Esophagus (tissue), 2 donors: ENCODE data around the gene MSANTD7. TPM values are rescaled to one million over a fixed set of nuclear protein-coding genes. Genes with fewer than 3 reads are reported as not detected.
A peak's percentile ranks its signal among the peaks of the same experiment; 100 is the strongest.

Experiments
- H3K27ac ChIP-seq, 2 donors: one replicate each; pipeline ENCODE4 v1.5.1; 2013; ENCODE audit warnings: low read depth in 2 of 2, mild to moderate bottlenecking in 2 of 2, inconsistent platforms in 1 of 2, low read length in 1 of 2, moderate library complexity in 1 of 2
- H3K27me3 ChIP-seq, 2 donors: one replicate each; pipeline ENCODE4 v1.6.1; 2013; ENCODE audit warnings: low read length in 2 of 2, control low read depth in 1 of 2, mild to moderate bottlenecking in 1 of 2; ENCODE audit not compliant: insufficient read depth in 2 of 2, control insufficient read depth in 1 of 2
- H3K36me3 ChIP-seq, 2 donors: one replicate each; pipeline ENCODE4 v1.6.1; 2013; ENCODE audit warnings: low read length in 1 of 2; ENCODE audit not compliant: control insufficient read depth in 2 of 2, insufficient read depth in 2 of 2
- H3K4me1 ChIP-seq, 2 donors: one replicate each; pipeline ENCODE4 v1.6.1; 2013; ENCODE audit warnings: low read length in 1 of 2; ENCODE audit not compliant: control insufficient read depth in 2 of 2, insufficient read depth in 2 of 2
- H3K4me3 ChIP-seq, 2 donors: one replicate each; pipeline ENCODE4 v1.5.1; 2013; ENCODE audit warnings: low read length in 2 of 2, mild to moderate bottlenecking in 2 of 2, low read depth in 1 of 2, moderate library complexity in 1 of 2
- H3K9me3 ChIP-seq, 2 donors: one replicate each; pipeline ENCODE4 v1.6.1; 2013; ENCODE audit warnings: mild to moderate bottlenecking in 2 of 2, low read depth in 1 of 2, low read length in 1 of 2, moderate library complexity in 1 of 2; ENCODE audit not compliant: control insufficient read depth in 2 of 2, insufficient read depth in 1 of 2
- WGBS, 2 donors: extraction: QIAGEN DNeasy Blood & Tissue Kit; methylation state at CpG; one replicate each; pipeline ENCODE4 v1.1.7; 2013; 5-methylcytosine and 5-hydroxymethylcytosine counted together
- polyA plus RNA-seq, 2 donors: library from polyadenylated mRNA; stranded (reverse); fragments of 200-250 nt; gene quantifications; one replicate each; pipeline ENCODE4 v1.2.3, GENCODE V29; 2013
- donor health status: healthy with polysubstance abuse.
- donor health status: Bipolar disorder and iron deficiency.

MSANTD7 gene, protein sequence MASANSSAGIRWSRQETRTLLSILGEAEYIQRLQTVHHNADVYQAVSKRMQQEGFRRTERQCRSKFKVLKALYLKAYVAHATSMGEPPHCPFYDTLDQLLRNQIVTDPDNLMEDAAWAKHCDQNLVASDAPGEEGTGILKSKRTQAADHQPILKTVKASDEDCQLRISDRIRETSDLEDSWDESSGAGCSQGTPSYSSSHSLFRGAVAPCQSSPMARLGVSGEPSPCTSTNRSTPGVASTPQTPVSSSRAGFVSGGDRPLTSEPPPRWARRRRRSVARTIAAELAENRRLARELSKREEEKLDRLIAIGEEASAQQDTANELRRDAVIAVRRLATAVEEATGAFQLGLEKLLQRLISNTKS
- 1 to 10 TPM; 2.9 to 3.6 TPM for polyA plus RNA-seq

DNA sequence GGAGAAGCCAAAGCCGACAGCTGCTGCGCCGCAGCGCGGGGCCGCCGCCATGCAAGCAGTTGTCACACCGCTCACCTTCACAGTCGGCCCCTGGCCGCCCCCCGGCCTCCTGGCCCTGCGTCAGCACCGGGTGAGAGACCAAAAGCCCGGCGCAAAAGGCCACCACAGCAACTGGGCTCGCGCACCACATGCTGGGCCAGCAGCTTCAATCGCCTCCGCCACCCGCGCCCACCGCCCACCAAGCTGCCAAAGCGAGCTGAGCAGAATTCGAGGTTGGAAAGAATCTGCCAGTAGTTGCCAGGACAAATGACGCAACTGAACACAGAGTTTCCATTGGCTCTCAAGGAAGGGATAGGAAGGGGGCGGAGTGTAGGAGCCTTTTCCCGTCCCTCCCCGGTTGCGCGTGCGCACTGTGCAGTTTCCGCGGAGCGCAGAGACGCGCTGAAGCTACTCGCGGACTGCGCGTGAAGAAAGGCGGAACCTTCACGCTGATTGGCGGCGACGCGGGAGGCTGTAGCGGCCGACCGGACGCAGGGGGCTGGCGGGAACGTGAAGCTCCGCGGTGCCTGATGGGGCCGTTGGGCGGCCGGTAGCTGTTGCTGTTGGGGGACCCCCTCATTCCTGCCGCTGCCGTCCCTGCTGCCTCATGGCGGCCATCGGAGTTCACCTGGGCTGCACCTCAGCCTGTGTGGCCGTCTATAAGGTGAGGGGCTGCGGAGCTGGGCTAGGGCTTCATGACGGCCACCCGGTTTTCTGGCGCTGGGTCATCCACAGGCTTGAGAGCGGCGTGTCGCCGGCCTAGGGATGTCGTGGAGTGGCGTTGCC is at the start of gene MSANTD7, which contains the start of the genes CDNF and HSPA14:
MSANTD7 (plus strand) TSS at position 550 of the 825 bp plus-strand sequence. CDS start 3,979 bp downstream, outside the sequence.
CDNF (minus strand) TSS at position 281 of the 825 bp plus-strand sequence; CDS start at position 190, 91 bp downstream.
HSPA14 (plus strand) TSS at position 550 of the 825 bp plus-strand sequence; CDS start at position 647, 97 bp downstream.
- Histone ChIP-seq H3K36me3 (peaks cover 7 to 12% of the 10 kb centered on the region in 2 donors), H3K4me1 (no peaks in the 10 kb centered on the region), H3K27me3 (no peaks in the 10 kb centered on the region), H3K4me3 (peak within 1 kb of the TSS; percentile 99), H3K9me3 (no peaks in the 10 kb centered on the region), H3K27ac (peak within 1 kb of the TSS; percentile 94 to 97)
- 0 to 1% methylated on average over 66 to 72 of the region's 72 CpGs for WGBS, 2 donors

DNA sequence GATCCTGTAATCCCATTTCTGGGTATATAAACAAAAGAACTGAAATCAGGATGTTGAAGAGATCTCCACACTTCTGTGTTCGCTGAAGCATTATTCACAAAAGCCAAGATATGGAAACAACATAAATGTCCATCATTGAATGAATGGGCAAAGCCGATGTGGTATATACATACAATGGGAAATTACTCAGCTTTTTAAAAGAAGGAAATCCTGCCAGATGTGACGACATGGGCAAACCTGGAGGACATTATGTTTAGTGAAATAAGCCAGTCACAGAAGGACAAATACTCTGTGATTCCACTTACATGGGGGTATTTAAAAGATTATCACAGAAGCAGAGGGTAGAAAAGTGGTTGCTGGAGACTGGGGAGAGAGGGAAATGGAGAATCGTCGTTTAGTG is 39.5 kb upstream of the MSANTD7 start:
- WGBS, 2 donors, result 36 to 46% methylated on average over 5 of the region's 5 CpGs
- Histone ChIP-seq H3K27ac (no peak overlapping the region), H3K9me3 (no peaks in the 10 kb centered on the region), H3K4me3 (no peak overlapping the region), H3K27me3 (no peaks in the 10 kb centered on the region), H3K36me3 (no peaks in the 10 kb centered on the region), H3K4me1 (no peaks in the 10 kb centered on the region)

DNA sequence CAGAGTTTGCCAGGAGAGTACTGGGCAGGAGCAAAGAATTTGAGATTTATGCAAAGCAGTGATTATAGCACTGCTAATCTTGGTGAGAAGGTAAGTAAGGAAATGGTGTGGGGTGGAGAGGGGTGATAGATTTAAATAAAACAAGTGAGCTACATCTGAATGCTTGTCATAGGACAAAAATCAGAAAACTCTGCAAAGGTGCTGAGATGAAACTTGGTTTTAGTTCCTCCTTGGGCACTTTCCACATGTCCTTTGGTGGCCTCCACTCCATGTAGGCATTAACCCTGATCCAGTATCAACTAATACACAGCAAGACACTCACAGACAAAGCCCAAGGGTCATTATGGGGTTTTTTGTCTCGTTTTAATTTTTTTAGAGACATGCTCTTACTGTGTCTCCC is 37.7 kb upstream of the MSANTD7 start:
- WGBS, 2 donors, result 34 to 71% methylated on average over 1 of the region's 1 CpG
- H3K4me3 ChIP-seq, result no peak overlapping the region
- H3K4me1 ChIP-seq, result no peaks in the 10 kb centered on the region
- no peaks in the 10 kb centered on the region for H3K9me3 ChIP-seq
- no peaks in the 10 kb centered on the region for H3K27me3 ChIP-seq
- H3K27ac ChIP-seq, result no peak overlapping the region
- H3K36me3 ChIP-seq, result no peaks in the 10 kb centered on the region

DNA sequence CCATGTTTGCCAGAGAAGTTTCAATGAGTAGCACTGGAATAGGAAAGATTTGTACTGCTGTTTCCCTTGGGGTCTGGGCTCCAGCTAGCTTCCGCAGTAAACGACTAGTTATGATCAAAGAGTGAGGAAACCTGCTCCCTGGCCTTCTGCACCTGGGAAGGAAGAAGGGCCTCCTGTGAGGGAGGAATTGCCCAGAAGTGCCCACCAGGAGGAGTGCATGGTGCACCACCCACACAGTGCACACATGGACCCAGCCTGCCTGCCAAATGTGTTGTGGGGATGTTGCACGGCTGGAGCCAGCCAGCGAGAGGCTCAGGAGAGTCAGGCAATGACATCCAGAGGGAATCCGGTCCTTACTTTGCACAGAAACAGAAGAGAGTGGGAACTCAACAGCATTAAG is 36.4 kb upstream of the MSANTD7 start:
- WGBS, 2 donors, result 63 to 72% methylated on average over 5 of the region's 5 CpGs
- H3K9me3 ChIP-seq, result no peaks in the 10 kb centered on the region
- H3K4me3 ChIP-seq, result no peak overlapping the region
- H3K27me3 ChIP-seq, result no peaks in the 10 kb centered on the region
- no peak overlapping the region for H3K27ac ChIP-seq
- no peaks in the 10 kb centered on the region for H3K4me1 ChIP-seq
- H3K36me3 ChIP-seq, result no peaks in the 10 kb centered on the region

DNA sequence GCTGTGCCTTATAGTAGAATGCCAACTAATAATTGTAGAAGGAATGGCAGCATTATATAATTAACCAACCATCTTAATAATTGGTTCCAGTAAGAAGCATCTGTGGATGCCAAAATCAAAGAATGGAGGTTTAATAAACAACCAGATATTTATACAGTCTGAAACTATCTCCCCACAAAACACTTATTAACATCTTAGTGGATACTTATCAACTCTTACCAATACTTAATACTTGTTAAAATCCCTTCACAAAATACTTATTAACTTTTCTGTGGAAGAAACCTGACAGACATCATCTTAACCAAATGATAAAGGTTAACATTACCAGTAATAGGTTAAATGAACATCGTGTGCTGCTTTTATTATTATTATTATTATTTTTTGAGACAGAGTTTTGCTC is 34.3 kb upstream of the MSANTD7 start:
- no peaks in the 10 kb centered on the region for H3K9me3 ChIP-seq
- no peak overlapping the region for H3K27ac ChIP-seq
- no peaks in the 10 kb centered on the region for H3K36me3 ChIP-seq
- no peaks in the 10 kb centered on the region for H3K27me3 ChIP-seq
- WGBS, 2 donors, result 41 to 44% methylated on average over 1 of the region's 1 CpG
- no peak overlapping the region for H3K4me3 ChIP-seq
- no peaks in the 10 kb centered on the region for H3K4me1 ChIP-seq

DNA sequence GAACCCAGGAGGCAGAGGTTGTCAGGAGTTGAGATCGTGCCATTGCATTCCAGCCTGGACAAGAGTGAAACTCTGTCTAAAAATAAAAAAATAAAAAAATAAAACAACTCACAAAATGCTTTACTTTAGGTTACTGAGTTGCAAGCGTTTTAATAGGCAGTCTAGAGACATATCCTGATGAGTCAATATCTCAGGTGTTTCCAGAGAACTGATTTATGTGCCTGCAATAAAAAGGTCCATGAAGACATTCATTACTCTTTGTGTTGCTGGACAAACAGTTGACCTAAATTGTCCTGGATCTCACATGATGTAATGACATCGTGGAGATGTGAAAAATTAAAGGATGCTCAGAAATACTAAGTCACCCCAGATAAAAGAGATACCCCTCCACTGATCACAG is 31.8 kb upstream of the MSANTD7 start:
- Histone ChIP-seq H3K4me1 (no peaks in the 10 kb centered on the region), H3K27ac (no peak overlapping the region), H3K9me3 (no peaks in the 10 kb centered on the region), H3K4me3 (no peak overlapping the region), H3K27me3 (no peaks in the 10 kb centered on the region), H3K36me3 (no peaks in the 10 kb centered on the region)
- WGBS, 2 donors, result 81 to 85% methylated on average over 3 of the region's 3 CpGs

DNA sequence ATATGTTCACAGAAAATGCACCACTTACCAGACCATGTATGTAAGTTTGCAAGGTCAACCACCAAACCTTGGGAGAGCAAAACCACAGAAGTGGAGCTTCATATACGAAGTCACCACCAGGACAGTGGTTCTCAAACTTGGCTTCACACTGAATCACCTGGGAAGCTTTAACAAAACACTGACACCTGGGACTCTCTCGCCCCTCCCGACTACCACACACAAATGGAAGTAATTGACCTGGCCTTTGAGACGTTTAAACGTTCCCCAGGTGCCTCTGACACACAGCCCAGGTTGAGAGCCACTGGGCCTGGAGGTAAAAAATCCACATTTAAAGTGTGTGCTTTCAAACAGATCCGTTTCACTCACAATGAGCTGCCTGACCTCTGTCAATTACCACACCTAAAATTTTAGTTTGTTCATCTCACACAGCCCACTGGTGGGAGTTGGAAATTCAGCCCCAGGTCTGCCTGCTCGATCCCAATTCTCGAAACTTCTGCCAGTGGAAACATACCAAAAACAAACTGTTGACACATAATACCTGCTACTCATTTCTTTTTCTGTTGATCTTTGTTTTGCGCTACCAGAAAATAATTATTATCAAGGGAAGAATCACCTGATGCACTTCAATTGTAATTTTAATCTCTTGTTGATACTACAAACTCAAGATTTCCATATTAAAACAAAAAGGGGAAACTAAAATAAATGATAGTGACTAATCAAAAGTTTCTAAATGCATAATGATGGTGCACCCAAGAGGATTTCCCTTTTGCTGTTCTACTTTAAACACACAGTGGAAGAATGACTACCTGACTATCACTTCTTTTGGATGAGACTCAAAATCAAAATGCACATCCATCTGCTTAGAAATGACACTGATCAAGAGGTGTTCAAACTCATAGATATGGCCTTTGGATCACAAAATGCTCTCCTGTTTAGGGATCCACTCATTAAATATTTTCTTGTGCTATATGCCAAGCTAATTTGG is 26.8 kb upstream of the MSANTD7 start:
- Histone ChIP-seq H3K9me3 (no peaks in the 10 kb centered on the region), H3K27ac (no peak overlapping the region), H3K36me3 (no peaks in the 10 kb centered on the region), H3K4me3 (no peak overlapping the region), H3K27me3 (no peaks in the 10 kb centered on the region), H3K4me1 (no peaks in the 10 kb centered on the region)
- 71 to 72% methylated on average over 9 of the region's 9 CpGs for WGBS, 2 donors

DNA sequence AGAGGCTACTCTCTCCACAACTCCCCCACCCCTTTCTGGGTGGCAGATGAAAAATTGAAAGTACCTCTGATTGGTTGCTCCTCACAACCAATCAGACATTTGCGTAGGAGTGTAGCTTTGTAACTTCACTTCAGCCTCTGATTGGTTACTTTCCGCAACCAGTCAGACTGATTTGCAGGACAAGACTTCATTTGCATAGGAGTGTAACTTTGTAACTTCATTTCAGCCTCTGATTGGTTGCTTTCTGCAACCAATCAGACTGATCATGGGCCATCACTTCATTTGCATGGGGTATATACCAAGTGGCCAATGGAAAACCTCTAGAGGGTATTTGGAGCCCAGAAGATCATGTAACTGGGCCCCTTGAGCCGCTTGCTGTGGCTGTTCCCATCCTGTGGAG is 25.8 kb upstream of the MSANTD7 start:
- no peaks in the 10 kb centered on the region for H3K9me3 ChIP-seq
- no peak overlapping the region for H3K4me3 ChIP-seq
- WGBS, 2 donors, result 94 to 97% methylated on average over 3 of the region's 3 CpGs
- H3K36me3 ChIP-seq, result no peaks in the 10 kb centered on the region
- H3K27me3 ChIP-seq, result no peaks in the 10 kb centered on the region
- H3K27ac ChIP-seq, result no peak overlapping the region
- H3K4me1 ChIP-seq, result no peaks in the 10 kb centered on the region

DNA sequence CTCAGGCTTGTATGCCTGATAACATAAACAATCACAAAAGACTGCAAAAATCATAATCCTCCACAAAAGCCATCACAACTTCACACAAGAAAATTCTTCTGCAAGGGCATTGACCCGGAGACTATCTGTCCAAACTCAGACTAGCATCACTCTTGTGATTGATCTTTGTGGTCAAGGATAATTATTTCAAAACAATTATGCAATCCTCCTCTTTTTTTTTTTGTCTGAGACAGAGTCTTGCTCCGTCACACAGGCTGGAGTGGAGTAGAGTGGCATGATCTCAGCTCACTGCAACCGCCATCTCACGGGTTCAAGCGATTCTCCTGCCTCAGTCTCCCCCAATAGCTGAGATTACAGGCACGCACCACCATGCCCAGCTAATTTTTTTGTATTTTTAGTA is 22.4 kb upstream of the MSANTD7 start:
- H3K27ac ChIP-seq, result no peak overlapping the region
- H3K9me3 ChIP-seq, result no peaks in the 10 kb centered on the region
- no peaks in the 10 kb centered on the region for H3K36me3 ChIP-seq
- no peaks in the 10 kb centered on the region for H3K4me1 ChIP-seq
- 86 to 87% methylated on average over 6 of the region's 6 CpGs for WGBS, 2 donors
- H3K27me3 ChIP-seq, result no peaks in the 10 kb centered on the region
- H3K4me3 ChIP-seq, result no peak overlapping the region
